ENCODE results near the gene PPP1CA. TPM values are rescaled to one million over a fixed set of nuclear protein-coding genes. Genes with fewer than 3 reads are reported as not detected.
"Not testable (repeated sequence)": the region's sequence is repeated elsewhere in the genome, so short reads cannot be mapped to it uniquely, and the experiment has no call there.

Gene PPP1CA
- total and polyA plus RNA-seq, 4 experiments from 2014 or later: 159 to 774 (median 318) TPM

DNA sequence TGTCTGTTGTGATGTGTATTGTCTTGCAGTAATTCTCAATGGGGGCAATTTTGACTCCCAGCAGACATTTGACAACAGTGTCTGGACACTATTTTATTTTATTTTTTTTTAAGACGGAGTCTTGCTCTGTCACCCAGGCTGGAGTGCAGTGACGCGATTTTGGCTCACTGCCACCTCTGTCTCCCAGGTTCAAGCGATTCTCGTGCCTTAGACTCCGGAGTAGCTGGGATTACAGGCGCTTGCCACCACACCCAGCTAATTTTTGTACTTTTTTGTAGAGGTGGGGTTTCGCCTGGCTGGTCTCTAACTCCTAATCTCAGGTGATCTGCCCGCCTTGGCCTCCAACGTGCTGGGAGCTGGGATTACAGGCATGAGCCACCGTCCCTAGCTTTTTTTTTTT lies 28.1 kb upstream of the PPP1CA start:
- ChIA-PET POLR2A (ENCODE audit: partially characterized antibody) (interaction anchor here (1.5 to 31.8 kb wide), 7 partner anchors 8 to 76 kb away, joined by 3 to 2262 read pairs (median 115); partner anchors contain the start of genes AIP, CABP4, CARNS1 and CORO1B), CTCF (ENCODE audit: partially characterized antibody) (interaction anchor here (3.2 to 3.3 kb wide), 2 partner anchors 8 to 28 kb away, joined by 14 to 21 read pairs; partner anchors contain the start of genes PPP1CA and PTPRCAP)
- Histone ChIP-seq H3K27ac (ENCODE audit: low read depth, low read length) (peak overlapping the region; percentile 90), H3K36me3 (ENCODE audit: insufficient read depth, low read length) (peaks cover 23% of the 10 kb centered on the region), H3K27me3 (ENCODE audit: insufficient read depth, low read length) (no peaks in the 10 kb centered on the region), H3K4me1 (ENCODE audit: insufficient read depth, low read length) (peaks cover 63% of the 10 kb centered on the region), H3K9me3 (ENCODE audit: control insufficient read depth in 1 of 2, low read length in 2 of 2) (no peaks in the 10 kb centered on the region), H3K4me3 (ENCODE audit: low read length in 2 of 2) (no peak overlapping the region)
- H3K9me3 Mint-ChIP-seq: peaks cover 0 to 3% (median 0%) of the 10 kb centered on the region in 8 donors
- peaks cover 19 to 70% (median 41%) of the 10 kb centered on the region in 4 donors for H3K4me1 Mint-ChIP-seq
- DNase-seq: no peak
- H3K36me3 Mint-ChIP-seq: peaks cover 8 to 24% of the 10 kb centered on the region in 2 donors
- H3K4me3 Mint-ChIP-seq: peak overlapping the region in 7 of 8 donors; percentile 93 to 100 (median 98)
- no peaks in the 10 kb centered on the region for H3K27me3 Mint-ChIP-seq
- H3K27ac Mint-ChIP-seq: peak overlapping the region in 5 of 7 donors; percentile 9 to 99 (median 96)
- intact Hi-C loops (cut with micrococcal nuclease): no loop called here

DNA sequence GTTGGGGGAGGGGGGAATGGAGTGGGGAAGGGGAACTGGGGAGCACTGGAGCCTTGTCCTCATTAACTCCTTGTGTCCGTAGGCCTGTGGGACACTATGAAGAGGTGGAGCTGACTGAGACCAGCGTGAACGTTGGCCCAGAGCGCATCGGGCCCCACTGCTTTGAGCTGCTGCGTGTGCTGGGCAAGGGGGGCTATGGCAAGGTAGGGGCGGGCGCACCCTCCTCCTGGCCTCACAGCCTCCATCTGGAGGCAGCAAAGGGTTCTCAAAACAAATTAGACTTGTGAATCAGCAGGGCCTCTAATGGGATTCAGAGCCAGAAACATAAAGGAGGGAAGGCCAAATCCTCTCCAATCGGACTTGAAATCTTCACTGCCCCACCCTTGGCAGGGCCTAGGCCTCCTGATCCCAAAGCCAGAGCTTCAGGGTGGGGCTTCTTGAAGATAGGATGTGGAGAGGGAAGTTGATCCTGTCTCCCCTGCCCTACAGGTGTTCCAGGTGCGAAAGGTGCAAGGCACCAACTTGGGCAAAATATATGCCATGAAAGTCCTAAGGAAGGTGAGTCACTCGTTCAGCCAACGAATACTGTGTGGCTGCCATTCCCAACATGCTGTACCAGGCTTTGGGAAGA lies 27.5 kb upstream of the PPP1CA start:
- peak overlapping the region; percentile 90 for H3K27ac ChIP-seq (ENCODE audit: low read depth, low read length)
- peaks cover 0 to 3% (median 0%) of the 10 kb centered on the region in 8 donors for H3K9me3 Mint-ChIP-seq
- peaks cover 17 to 68% (median 39%) of the 10 kb centered on the region in 4 donors for H3K4me1 Mint-ChIP-seq
- H3K4me1 ChIP-seq (ENCODE audit: insufficient read depth, low read length): peaks cover 58% of the 10 kb centered on the region
- H3K27me3 ChIP-seq (ENCODE audit: insufficient read depth, low read length): no peaks in the 10 kb centered on the region
- peak overlapping the region; percentile 94 to 95 for H3K4me3 ChIP-seq (ENCODE audit: low read length in 2 of 2)
- intact Hi-C loops (cut with micrococcal nuclease): no loop called here
- no peak for DNase-seq
- ChIA-PET POLR2A (ENCODE audit: partially characterized antibody) (interaction anchor here (0.8 to 31.8 kb wide), 12 partner anchors 9 to 189 kb away, joined by 3 to 2262 read pairs (median 11); partner anchors contain the start of genes AIP, CABP4, CARNS1 and CORO1B), CTCF (ENCODE audit: partially characterized antibody) (interaction anchor here (0.9 to 3.3 kb wide), 6 partner anchors 9 to 78 kb away, joined by 3 to 21 read pairs (median 4); partner anchors contain the start of genes PPP1CA, PTPRCAP and TBC1D10C)
- H3K9me3 ChIP-seq (ENCODE audit: control insufficient read depth in 1 of 2, low read length in 2 of 2): no peaks in the 10 kb centered on the region
- H3K36me3 ChIP-seq (ENCODE audit: insufficient read depth, low read length): peaks cover 21% of the 10 kb centered on the region
- no peaks in the 10 kb centered on the region for H3K27me3 Mint-ChIP-seq
- peak overlapping the region; percentile 95 to 99 (median 97) for H3K27ac Mint-ChIP-seq
- H3K4me3 Mint-ChIP-seq: peak overlapping the region; percentile 93 to 100 (median 98)
- peaks cover 8 to 22% of the 10 kb centered on the region in 2 donors for H3K36me3 Mint-ChIP-seq

DNA sequence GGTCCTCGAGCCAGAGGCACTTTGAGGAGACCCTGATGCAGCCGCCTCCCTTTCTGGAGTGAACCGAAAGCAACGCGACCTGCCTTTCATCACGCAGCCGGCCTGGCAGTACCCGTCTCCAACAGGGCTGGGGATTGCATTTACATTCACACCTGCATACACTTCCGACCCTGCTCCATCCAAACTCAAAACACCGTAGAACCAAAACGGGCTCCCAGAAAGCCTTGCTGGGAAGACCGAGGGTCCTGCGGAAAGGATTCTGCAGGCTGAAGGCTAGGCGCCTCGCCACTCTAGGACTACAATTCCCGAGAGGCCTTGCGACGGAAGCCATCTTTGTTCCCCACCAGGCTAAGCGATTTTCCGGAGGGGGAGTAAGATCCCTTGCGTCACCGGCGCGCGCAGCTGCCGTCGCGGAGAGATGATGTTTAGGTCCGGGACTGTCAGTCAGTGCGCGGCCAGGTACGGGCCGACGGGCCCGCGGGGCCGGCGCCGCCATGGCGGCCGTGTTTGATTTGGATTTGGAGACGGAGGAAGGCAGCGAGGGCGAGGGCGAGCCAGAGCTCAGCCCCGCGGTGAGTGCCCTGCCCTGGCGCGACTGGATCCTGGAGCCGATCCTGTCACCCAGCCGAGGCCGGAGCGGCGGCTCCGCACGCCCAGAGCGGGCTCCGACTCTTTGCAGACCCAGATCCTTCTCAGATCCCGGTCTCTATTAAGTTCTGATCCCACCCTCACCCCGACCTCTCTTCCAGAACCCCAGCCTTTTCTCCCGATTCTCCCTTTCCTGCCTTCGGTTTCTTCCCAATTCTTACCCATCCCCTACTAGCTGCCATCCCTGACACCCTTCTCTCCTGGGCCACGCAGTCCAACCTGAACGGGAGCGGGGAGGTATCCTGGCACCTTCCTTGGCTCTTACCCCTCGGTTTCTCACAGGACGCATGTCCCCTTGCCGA lies 26.7 kb upstream of the PPP1CA start, which contains the start of gene RPS6KB2:
Gene RPS6KB2 (plus strand): TSS at position 443 of the 950 bp plus-strand sequence. CDS start 52 bp downstream, at position 495.
- Mint-ChIP-seq H3K27me3 (no peaks in the 10 kb centered on the region), H3K27ac (peak within 1 kb of the TSS; percentile 95 to 99 (median 97)), H3K36me3 (peaks cover 8 to 17% of the 10 kb centered on the region in 2 donors), H3K9me3 (peaks cover 0 to 3% (median 0%) of the 10 kb centered on the region in 8 donors), H3K4me3 (peak within 1 kb of the TSS; percentile 93 to 100 (median 98)), H3K4me1 (peaks cover 14 to 61% (median 32%) of the 10 kb centered on the region in 4 donors)
- H3K9me3 ChIP-seq (ENCODE audit: control insufficient read depth in 1 of 2, low read length in 2 of 2): no peaks in the 10 kb centered on the region
- peak within 1 kb of the TSS; percentile 94 to 95 for H3K4me3 ChIP-seq (ENCODE audit: low read length in 2 of 2)
- CTCF ChIA-PET (ENCODE audit: partially characterized antibody): interaction anchor here (0.8 to 3.3 kb wide), 10 partner anchors 10 to 77 kb away, joined by 3 to 21 read pairs (median 3); partner anchors contain the start of genes PPP1CA, PTPRCAP and TBC1D10C
- peaks cover 49% of the 10 kb centered on the region for H3K4me1 ChIP-seq (ENCODE audit: insufficient read depth, low read length)
- peaks cover 16% of the 10 kb centered on the region for H3K36me3 ChIP-seq (ENCODE audit: insufficient read depth, low read length)
- DNase-seq: peak; percentile 97 to 99 (median 98)
- no peaks in the 10 kb centered on the region for H3K27me3 ChIP-seq (ENCODE audit: insufficient read depth, low read length)
- POLR2A ChIA-PET (ENCODE audit: partially characterized antibody): interaction anchor here (0.8 to 31.8 kb wide), 14 partner anchors 10 to 188 kb away, joined by 3 to 2262 read pairs (median 8); partner anchors contain the start of genes AIP, CABP4, CARNS1 and CORO1B
- intact Hi-C loops (cut with micrococcal nuclease): loop anchor here (1.0 kb wide), 6 partner anchors 9 to 78 kb away; partner anchors contain the start of genes CORO1B, PTPRCAP and TMEM134
- peak within 1 kb of the TSS; percentile 90 for H3K27ac ChIP-seq (ENCODE audit: low read depth, low read length)

DNA sequence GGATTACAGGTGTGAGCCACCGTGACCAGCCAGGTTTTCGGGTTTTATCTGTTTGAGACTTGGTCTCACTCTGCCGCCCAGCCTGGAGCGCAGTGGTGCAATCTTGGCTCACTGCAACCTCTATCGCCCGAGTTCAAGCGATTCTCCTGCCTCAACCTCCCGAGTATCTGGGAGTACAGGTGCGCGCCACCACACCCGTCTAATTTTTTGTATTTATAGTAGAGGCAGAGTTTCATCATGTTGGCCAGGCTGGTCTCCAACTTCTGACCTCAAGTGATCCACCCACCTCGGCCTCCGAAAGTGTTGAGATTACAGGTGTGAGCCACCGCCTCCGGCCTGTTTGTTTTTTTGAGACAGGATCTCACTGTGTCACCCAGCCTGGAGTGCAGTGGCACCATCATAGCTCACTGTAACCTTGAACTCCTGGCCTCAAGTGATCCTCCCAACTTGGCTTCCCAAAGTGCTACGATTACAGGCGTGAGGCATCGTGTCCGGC lies 25.8 kb upstream of the PPP1CA start:
- H3K4me3 Mint-ChIP-seq: peak overlapping the region; percentile 93 to 100 (median 98)
- H3K9me3 ChIP-seq (ENCODE audit: control insufficient read depth in 1 of 2, low read length in 2 of 2); DNase-seq; H3K36me3 ChIP-seq (ENCODE audit: insufficient read depth, low read length); H3K27me3 ChIP-seq (ENCODE audit: insufficient read depth, low read length); intact Hi-C loops (cut with micrococcal nuclease); H3K27me3 Mint-ChIP-seq; H3K9me3 Mint-ChIP-seq: not testable (repeated sequence)
- H3K36me3 Mint-ChIP-seq: peaks cover 8 to 15% of the 10 kb centered on the region in 2 donors
- H3K27ac Mint-ChIP-seq: peak overlapping the region; percentile 95 to 99 (median 97)
- H3K4me1 ChIP-seq (ENCODE audit: insufficient read depth, low read length): peaks cover 40% of the 10 kb centered on the region
- CTCF ChIA-PET (ENCODE audit: partially characterized antibody): interaction anchor here (1.1 to 3.3 kb wide), 7 partner anchors 11 to 49 kb away, joined by 3 to 21 read pairs (median 6); partner anchors contain the start of genes PPP1CA, PTPRCAP and TBC1D10C
- POLR2A ChIA-PET (ENCODE audit: partially characterized antibody): interaction anchor here (1.5 to 31.8 kb wide), 6 partner anchors 9 to 76 kb away, joined by 4 to 2262 read pairs (median 410); partner anchors contain the start of genes AIP, CABP4, CARNS1 and CORO1B
- peaks cover 15 to 58% (median 33%) of the 10 kb centered on the region in 4 donors for H3K4me1 Mint-ChIP-seq
- H3K4me3 ChIP-seq (ENCODE audit: low read length in 2 of 2): peak overlapping the region; percentile 94 to 95
- H3K27ac ChIP-seq (ENCODE audit: low read depth, low read length): peak overlapping the region; percentile 90

DNA sequence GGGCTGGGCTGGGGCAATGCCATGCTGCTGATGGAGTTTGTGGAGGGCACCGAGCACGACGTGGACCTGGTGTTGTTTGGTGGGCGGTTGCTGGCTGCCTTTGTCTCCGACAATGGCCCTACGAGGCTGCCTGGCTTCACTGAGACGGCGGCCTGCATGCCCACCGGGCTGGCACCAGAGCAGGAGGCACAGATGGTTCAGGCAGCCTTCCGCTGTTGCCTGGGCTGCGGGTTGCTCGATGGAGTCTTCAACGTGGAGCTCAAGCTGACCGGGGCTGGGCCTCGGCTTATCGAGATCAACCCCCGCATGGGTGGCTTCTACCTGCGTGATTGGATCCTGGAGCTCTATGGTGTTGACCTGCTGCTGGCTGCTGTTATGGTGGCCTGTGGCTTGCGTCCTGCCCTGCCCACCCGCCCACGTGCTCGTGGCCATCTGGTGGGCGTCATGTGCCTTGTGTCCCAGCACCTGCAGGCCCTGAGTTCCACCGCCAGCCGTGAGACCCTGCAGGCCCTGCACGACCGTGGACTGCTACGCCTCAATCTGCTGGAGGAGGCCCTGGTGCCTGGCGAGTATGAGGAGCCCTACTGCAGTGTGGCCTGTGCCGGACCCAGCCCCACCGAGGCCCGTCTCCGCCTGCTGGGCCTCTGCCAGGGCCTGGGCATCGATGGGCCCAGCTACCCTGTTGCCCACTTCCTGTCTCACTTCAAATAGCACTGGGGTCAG lies 22.4 kb upstream of the PPP1CA start:
- POLR2A ChIA-PET (ENCODE audit: partially characterized antibody): interaction anchor here (0.6 to 31.8 kb wide), 6 partner anchors 5 to 107 kb away, joined by 3 to 2262 read pairs (median 362); partner anchors contain the start of genes CARNS1, PPP1CA, PTPRCAP and RAD9A

More for the DNA sequence above, 22.4 kb upstream of the PPP1CA start:
- H3K36me3 ChIP-seq (ENCODE audit: insufficient read depth, low read length): no peaks in the 10 kb centered on the region
- Mint-ChIP-seq H3K9me3 (no peaks in the 10 kb centered on the region), H3K4me3 (no peak overlapping the region), H3K4me1 (peaks cover 12 to 49% (median 31%) of the 10 kb centered on the region in 4 donors), H3K27me3 (no peaks in the 10 kb centered on the region), H3K36me3 (peaks cover 0 to 7% of the 10 kb centered on the region in 2 donors), H3K27ac (peak overlapping the region in 2 of 7 donors; percentile 61 to 64)
- no peaks in the 10 kb centered on the region for H3K27me3 ChIP-seq (ENCODE audit: insufficient read depth, low read length)
- DNase-seq: no peak
- H3K27ac ChIP-seq (ENCODE audit: low read depth, low read length): no peak overlapping the region
- CTCF ChIA-PET (ENCODE audit: partially characterized antibody): interaction anchor here (1.0 to 1.2 kb wide), 2 partner anchors 22 to 42 kb away, joined by 3 to 6 read pairs; partner anchors contain the start of gene PPP1CA
- intact Hi-C loops (cut with micrococcal nuclease): no loop called here
- peaks cover 35% of the 10 kb centered on the region for H3K4me1 ChIP-seq (ENCODE audit: insufficient read depth, low read length)
- no peak overlapping the region for H3K4me3 ChIP-seq (ENCODE audit: low read length in 2 of 2)
- no peaks in the 10 kb centered on the region for H3K9me3 ChIP-seq (ENCODE audit: control insufficient read depth in 1 of 2, low read length in 2 of 2)

Measured in CD4-positive, alpha-beta memory T cell (primary cell).